Stimulated activated effector memory CD8-positive, alpha-beta T cell treated with anti-CD3 and anti-CD28 coated beads, Interleukin-12 subunit alpha, Interleukin-12 subunit beta, amount 100 ng/mL, for 72 hours (primary cell): ENCODE data around the gene EML5.

ENCODE experiments used
- ATAC-seq: fragments of 150-1000 bp; cut with Tn5 transposase; 2 replicates; pipeline ENCODE4 v1.10.0; 2021
- DNase-seq, 2 donors: peaks; one replicate each; pipeline ENCODE4 v3.0.0; 2021 to 2022; ENCODE audit warnings: low spot score in 2 of 2
- H3K27ac Mint-ChIP-seq: one replicate; pipeline ENCODE4 v1.8.0; 2022; ENCODE audit warnings: mild to moderate bottlenecking, mixed read lengths
- H3K36me3 Mint-ChIP-seq: one replicate; pipeline ENCODE4 v1.8.0; 2022; ENCODE audit warnings: mild to moderate bottlenecking, mixed read lengths
- H3K4me1 Mint-ChIP-seq: one replicate; pipeline ENCODE4 v1.8.0; 2022; ENCODE audit warnings: mixed read lengths
- H3K4me3 Mint-ChIP-seq: one replicate; pipeline ENCODE4 v1.8.0; 2022; ENCODE audit warnings: mild to moderate bottlenecking, mixed read lengths
- H3K9me3 Mint-ChIP-seq: one replicate; pipeline ENCODE4 v1.8.0; 2022; ENCODE audit warnings: mixed read lengths

The EML5 gene

DNA sequence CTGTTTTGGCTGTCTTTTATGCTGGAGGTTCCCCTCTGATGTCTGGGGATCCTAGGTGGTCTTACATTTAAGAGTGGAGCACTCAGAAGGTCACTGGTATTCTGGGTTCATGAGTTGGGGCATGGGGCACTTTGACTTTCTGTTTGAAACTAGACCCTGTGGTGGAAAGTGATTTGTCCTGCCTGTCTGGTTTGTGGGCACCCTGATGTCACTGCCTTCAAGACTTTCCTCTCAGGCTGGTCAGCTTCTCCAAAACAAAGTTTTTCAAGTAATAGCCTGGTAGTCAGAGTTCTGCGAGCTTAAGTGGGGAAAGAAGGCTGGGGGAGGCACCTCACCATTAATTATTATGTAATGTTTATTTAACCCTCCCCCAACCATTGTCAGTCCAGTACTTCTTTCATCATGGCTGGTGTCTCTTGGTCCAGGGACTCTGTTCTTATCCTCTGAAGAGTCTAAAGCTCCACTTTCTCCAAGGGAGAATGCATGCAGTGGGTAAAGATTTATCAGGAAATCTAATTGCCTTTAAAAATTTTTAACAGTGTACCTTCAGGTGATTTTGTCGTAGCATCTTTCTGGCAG, 194.6 kb downstream of the EML5 start:
- H3K27ac Mint-ChIP-seq = no peak overlapping the region
- H3K36me3 Mint-ChIP-seq = peaks cover 91% of the 10 kb centered on the region
- H3K4me3 Mint-ChIP-seq = no peak overlapping the region
- H3K4me1 Mint-ChIP-seq = peaks cover 38% of the 10 kb centered on the region
- no peak for ATAC-seq
- H3K9me3 Mint-ChIP-seq = no peaks in the 10 kb centered on the region
- DNase-seq = no peak

DNA sequence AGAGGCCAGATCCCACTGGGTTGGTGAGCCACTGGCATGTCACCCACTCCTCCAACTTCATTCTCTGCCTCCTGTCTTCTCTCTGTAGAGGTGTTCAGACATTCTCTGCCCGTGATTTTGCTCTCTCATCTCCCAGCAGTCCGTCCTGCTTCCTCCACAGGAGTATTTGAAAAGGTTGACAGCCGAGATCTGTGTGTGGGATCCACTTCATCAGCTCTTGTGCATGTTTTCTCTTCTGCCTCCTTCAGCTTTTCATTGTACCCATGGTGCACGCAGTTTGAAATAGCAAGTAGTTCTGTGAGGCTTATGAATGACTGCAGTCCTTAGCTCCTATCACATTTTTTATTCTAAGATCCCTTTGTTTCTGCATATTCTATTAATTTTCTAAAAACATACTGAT, 195.2 kb downstream of the EML5 start:
- Mint-ChIP-seq H3K27ac (peak overlapping the region; percentile 63), H3K4me3 (no peak overlapping the region), H3K4me1 (peaks cover 38% of the 10 kb centered on the region), H3K9me3 (no peaks in the 10 kb centered on the region), H3K36me3 (peaks cover 94% of the 10 kb centered on the region)
- DNase-seq (no peak), ATAC-seq (no peak)

DNA sequence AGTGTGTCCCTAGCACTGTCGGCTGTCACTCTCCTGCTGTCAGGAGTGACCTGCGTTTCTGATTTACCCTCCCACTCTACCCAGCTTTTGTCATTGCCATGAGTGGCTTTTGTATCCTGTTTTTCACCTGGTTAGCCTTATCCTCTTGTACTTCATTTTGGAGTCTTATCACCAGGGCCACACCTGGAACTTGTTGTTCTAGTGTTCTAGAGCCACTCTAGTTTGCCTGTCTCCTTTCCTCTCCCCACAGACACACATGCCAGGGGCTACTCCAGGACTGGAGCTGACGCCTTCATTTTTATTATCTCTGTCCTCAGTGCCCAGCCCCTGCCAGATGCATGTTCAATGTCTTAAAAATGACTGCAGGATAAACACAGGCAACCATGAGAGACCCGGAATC, 195.7 kb downstream of the EML5 start:
- Mint-ChIP-seq H3K4me1 (peaks cover 38% of the 10 kb centered on the region), H3K27ac (peak overlapping the region; percentile 63), H3K4me3 (no peak overlapping the region), H3K36me3 (peaks cover 94% of the 10 kb centered on the region), H3K9me3 (no peaks in the 10 kb centered on the region)
- DNase-seq = no peak
- ATAC-seq = no peak

DNA sequence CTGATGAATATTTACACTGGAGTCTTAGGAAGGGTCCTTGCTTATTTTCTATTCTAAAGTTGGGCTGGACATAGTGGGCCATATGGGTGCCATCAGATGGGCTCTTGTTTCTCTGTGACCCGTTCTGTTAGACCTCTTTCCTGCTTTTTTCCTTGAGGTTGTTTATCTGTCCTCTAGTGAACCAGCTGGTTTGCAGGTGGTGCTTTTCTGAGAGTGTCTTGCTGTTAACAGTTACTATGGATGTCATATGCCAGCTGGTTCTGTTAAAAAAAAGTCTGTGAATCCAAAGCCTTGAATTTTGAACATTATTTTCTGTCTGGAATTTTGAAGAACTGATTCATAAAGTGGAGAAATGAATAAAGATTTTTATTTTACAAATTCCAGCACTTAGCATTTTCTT, 200.7 kb downstream of the EML5 start:
- ATAC-seq (no peak), DNase-seq (no peak)
- Mint-ChIP-seq H3K36me3 (peaks cover 93% of the 10 kb centered on the region), H3K9me3 (no peaks in the 10 kb centered on the region), H3K4me1 (peaks cover 13% of the 10 kb centered on the region), H3K27ac (no peak overlapping the region), H3K4me3 (no peak overlapping the region)

DNA sequence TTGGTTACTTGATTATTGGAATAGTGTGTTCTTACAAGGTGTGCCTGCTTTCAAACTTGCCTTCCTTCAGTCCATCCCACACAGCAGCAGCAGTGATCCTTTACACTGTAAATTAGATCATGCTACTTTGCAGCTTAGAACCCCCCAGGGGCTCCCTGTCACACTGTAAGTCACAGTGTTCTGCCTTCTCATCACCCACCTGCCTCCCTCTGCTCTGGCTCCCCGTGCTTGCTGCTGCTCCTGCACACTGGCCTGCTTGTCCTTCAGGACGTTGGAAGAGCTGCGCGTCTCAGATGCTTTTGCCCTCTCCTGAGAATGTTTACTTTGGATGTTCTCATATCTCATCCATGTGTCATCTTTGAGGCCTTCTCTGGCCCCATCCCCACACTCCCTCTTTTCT, 202.6 kb downstream of the EML5 start:
- H3K27ac Mint-ChIP-seq = peak overlapping the region; percentile 46
- H3K4me3 Mint-ChIP-seq = no peak overlapping the region
- peaks cover 11% of the 10 kb centered on the region for H3K4me1 Mint-ChIP-seq
- ATAC-seq (no peak), DNase-seq (no peak)
- H3K9me3 Mint-ChIP-seq = no peaks in the 10 kb centered on the region
- peaks cover 95% of the 10 kb centered on the region for H3K36me3 Mint-ChIP-seq

DNA sequence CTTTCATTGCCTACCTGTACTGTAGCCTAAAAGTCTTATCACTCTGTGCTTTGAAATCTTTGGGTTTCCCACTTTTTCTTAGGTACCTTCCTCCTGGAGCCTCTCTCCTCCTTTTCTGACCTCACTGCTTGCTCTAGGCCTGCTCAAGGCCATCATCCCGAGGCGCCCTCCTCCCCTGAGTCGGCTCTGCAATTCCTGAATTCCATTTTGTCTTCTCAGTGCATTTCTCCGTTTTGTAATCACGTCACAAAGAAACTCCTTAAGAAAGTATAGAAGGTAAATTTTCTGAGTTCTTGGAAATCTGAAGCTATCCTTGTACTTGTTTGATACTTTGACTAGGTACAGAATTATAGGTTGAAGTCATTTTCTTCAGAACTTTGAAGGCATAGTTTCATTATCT, 204.7 kb downstream of the EML5 start:
- Mint-ChIP-seq H3K4me3 (no peak overlapping the region), H3K4me1 (peaks cover 11% of the 10 kb centered on the region), H3K27ac (no peak overlapping the region), H3K36me3 (peaks cover 94% of the 10 kb centered on the region), H3K9me3 (no peaks in the 10 kb centered on the region)
- ATAC-seq (no peak), DNase-seq (no peak)

DNA sequence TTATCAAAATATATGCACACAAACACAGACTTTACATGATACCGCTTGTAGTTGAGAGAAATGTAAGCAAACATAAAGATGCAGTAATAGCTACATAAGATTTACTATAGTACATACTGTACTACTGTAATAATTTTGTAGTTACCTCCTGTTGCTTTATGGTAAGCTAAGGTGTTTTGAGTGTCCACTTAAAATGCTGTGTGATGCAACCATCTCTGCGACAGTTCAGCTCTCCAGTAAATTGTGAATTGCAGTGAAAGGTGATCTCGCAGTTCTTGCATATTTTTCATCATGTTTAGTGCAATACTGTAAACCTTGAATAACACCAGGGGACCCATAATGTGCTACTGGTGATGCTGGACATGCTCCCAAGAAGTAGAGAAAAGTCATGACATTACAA, 208.3 kb downstream of the EML5 start:
- Mint-ChIP-seq H3K9me3 (no peaks in the 10 kb centered on the region), H3K4me1 (peaks cover 1% of the 10 kb centered on the region), H3K4me3 (no peak overlapping the region), H3K27ac (no peak overlapping the region), H3K36me3 (peaks cover 94% of the 10 kb centered on the region)
- ATAC-seq (no peak), DNase-seq (no peak)

DNA sequence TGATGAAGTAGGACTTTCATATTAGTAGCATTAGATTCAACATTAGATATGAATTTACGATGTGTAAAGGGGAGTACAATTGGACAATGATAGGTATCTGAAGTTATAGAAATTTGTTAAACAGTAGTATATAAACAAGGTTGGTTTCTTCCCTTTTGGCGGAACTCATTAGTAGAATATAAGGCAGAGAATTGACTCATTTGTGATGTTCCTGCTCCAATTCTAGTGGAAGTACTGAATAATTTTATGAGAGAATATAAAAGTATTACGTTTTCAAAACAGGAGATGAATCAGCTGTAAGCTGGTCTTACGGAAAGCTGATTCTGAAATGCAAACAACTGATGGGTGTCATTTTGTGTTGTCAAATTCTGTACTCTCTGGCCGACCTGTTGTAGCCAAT, 216.5 kb downstream of the EML5 start:
- no peak for ATAC-seq
- H3K4me3 Mint-ChIP-seq = no peak overlapping the region
- H3K4me1 Mint-ChIP-seq = no peaks in the 10 kb centered on the region
- no peak overlapping the region for H3K27ac Mint-ChIP-seq
- no peak for DNase-seq
- no peaks in the 10 kb centered on the region for H3K9me3 Mint-ChIP-seq
- H3K36me3 Mint-ChIP-seq = peaks cover 100% of the 10 kb centered on the region

DNA sequence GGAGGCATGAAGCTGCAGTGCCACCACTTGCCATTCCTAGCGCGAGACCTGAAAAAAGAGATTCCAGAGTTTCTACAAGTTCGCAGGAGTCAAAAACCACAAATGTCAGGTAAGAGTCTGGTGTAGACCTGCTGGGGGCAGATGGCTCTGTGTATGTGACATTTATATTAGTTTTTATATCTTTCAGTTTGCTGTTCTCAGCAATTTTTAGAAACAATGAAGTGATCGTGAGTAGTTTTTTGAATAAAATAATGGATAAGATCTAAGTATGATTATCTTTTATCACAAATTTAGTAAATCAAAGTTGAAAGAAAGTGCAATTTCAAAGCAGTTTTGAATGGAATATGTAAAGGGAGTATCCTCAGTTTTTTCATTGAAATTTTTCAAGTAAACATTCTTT, 220.6 kb downstream of the EML5 start:
- Mint-ChIP-seq H3K27ac (no peak overlapping the region), H3K9me3 (peaks cover 4% of the 10 kb centered on the region), H3K4me1 (peaks cover 5% of the 10 kb centered on the region), H3K36me3 (peaks cover 98% of the 10 kb centered on the region), H3K4me3 (no peak overlapping the region)
- ATAC-seq = no peak
- DNase-seq = no peak

DNA sequence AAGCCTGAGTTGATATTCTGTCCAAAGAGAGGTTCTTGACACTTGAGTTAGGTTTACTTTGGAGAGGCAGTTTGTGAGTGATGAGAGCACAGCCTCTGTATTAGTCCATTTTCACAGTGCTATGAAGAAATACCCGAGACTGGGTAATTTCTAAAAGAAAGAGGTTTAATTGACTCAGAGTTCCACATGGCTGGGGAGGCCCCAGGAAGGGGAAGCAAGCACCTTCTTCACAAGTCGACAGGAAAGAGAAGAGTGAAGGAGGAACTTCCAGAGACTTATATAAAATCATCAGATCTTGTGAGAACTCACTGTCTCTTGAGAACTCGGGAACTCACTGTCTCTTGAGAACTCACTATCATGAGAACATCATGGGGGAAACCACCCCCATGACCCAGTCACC, 224.6 kb downstream of the EML5 start:
- H3K27ac Mint-ChIP-seq = no peak overlapping the region
- peaks cover 18% of the 10 kb centered on the region for H3K4me1 Mint-ChIP-seq
- no peak overlapping the region for H3K4me3 Mint-ChIP-seq
- ATAC-seq (no peak), DNase-seq (no peak)
- peaks cover 74% of the 10 kb centered on the region for H3K36me3 Mint-ChIP-seq
- H3K9me3 Mint-ChIP-seq = peaks cover 4% of the 10 kb centered on the region

DNA sequence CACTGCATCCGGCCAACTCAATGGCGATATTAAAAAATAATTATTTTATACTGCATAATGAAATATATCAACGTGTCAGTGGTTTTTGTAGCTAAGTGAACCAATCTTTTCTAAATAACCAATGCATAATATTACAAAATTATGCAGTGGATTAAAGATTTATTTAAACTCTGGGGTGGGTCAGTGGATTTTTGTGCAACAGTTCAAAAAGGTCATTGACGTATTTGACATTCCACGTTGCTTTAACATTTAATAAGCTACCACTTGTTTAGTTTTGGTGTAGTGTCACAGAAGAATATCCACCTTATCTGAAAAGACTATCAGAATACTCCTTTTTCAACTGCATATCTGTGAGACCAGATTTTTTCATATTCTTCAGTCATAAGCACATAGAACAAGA, 227.3 kb downstream of the EML5 start:
- Mint-ChIP-seq H3K9me3 (peaks cover 4% of the 10 kb centered on the region), H3K27ac (no peak overlapping the region), H3K36me3 (peaks cover 59% of the 10 kb centered on the region), H3K4me1 (peaks cover 27% of the 10 kb centered on the region), H3K4me3 (no peak overlapping the region)
- ATAC-seq (no peak), DNase-seq (no peak)

DNA sequence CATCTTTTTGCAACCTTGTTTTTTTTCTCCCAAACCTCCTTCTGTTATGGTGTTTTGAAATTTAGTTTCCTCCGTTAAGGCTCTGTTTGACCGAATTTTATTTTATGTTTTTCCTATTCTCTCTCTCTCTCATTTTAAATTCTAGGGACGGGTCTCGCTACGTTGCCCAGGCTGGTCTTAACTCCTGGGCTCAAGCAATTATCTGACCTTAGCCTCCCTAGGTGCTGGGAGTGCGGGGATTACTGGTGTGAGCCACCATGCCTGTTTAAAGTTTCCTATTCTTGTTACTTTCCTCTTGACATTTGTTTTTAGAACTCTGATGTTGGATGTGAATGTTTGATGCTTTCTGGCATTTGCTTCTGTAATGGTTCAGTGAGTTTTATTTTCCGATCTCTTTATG, 228.9 kb downstream of the EML5 start:
- DNase-seq = no peak
- H3K27ac Mint-ChIP-seq = peak overlapping the region; percentile 67
- peak overlapping the region; percentile 76 for H3K4me3 Mint-ChIP-seq
- H3K36me3 Mint-ChIP-seq = peaks cover 43% of the 10 kb centered on the region
- ATAC-seq = no peak
- peaks cover 4% of the 10 kb centered on the region for H3K9me3 Mint-ChIP-seq
- peaks cover 27% of the 10 kb centered on the region for H3K4me1 Mint-ChIP-seq

DNA sequence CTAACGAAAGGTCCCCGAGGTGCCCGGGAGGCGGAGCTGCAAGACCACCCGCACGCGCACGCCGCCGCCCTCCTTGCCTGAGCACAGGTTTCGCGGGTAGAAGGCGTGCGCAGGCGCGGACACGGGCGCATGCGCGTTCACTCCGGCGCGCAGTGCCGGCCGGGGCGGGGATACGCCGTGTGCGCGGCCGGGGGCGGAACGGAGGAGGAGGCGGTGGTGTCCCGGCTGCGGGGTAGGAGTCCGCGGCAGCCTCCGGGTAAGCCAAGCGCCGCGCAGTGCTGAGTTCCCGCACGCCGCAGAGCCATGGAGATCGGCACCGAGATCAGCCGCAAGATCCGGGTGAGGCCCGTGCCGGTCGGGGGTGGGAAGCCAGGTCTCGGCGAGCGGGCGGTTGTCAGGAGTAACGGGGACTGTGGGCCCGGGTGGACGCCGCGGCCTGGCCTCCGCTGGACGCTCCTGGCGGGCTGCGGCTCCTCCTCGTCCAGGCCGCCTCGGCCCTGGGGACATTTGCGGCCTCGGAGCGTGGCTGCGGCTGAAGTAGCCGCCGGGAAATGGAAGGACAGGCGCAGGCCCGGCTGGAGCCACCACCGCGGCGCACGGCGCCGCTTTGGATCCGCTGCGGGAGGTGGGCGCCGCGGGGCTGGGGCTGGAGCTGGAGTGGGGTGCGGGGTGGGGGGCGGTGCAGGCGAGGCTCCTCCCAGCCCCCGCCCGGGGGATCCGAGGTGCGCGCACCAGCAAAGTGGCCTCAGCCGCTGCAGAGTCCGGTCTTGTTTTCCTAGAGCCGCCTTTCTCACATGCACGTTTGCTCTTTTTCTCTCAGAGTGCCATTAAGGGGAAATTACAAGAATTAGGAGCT, 229.7 kb downstream of the EML5 start, which contains the start of gene ZC3H14:
TSS of gene ZC3H14 (plus strand) at position 207 of the 856 bp plus-strand sequence. CDS start at position 304, 97 bp downstream.
- H3K36me3 Mint-ChIP-seq = peaks cover 35% of the 10 kb centered on the region
- ATAC-seq (peak; percentile 96), DNase-seq (peak; percentile 84 to 92)
- peaks cover 2% of the 10 kb centered on the region for H3K9me3 Mint-ChIP-seq
- peaks cover 24% of the 10 kb centered on the region for H3K4me1 Mint-ChIP-seq
- H3K4me3 Mint-ChIP-seq = peak within 1 kb of the TSS; percentile 76
- peak within 1 kb of the TSS; percentile 67 for H3K27ac Mint-ChIP-seq

DNA sequence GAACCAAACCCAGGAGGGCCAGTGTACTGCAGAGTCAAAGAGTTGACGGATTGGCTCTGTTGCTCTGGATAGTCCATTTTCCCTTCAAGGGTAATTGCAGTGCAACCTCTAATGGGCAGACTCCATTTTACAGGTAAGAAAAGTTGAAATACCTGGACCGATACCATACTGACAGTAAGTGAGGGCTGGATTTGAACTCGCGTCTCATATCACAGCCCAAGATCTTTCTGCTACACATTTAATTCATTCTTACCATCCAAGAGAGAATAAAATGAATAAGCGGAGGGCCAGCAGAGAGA, 230.3 kb downstream of the EML5 start:
- DNase-seq (no peak), ATAC-seq (no peak)
- peaks cover 22% of the 10 kb centered on the region for H3K4me1 Mint-ChIP-seq
- H3K36me3 Mint-ChIP-seq = peaks cover 31% of the 10 kb centered on the region
- H3K9me3 Mint-ChIP-seq = no peaks in the 10 kb centered on the region
- H3K4me3 Mint-ChIP-seq = peak overlapping the region; percentile 76
- H3K27ac Mint-ChIP-seq = peak overlapping the region; percentile 67
